DMS114 treated with DMSO at 0.1 percent for 48 hours (cell line): Measurements from ENCODE around the gene LINC00632.
"Not testable (repeated sequence)": the region's sequence is repeated elsewhere in the genome, so short reads cannot be mapped to it uniquely, and the experiment has no call there.

ENCODE experiments used
- DNase-seq: peaks from one replicate; lab custom pipeline; 2025; ENCODE audit not compliant: unreplicated experiment; lab: John Stamatoyannopoulos, UW

LINC00632 gene

GRCh38 chrX:140709421-140709846, at the start of gene LINC00632:
LINC00632 (plus strand) TSS chrX:140709759.
- DNase-seq = no peak

DNA sequence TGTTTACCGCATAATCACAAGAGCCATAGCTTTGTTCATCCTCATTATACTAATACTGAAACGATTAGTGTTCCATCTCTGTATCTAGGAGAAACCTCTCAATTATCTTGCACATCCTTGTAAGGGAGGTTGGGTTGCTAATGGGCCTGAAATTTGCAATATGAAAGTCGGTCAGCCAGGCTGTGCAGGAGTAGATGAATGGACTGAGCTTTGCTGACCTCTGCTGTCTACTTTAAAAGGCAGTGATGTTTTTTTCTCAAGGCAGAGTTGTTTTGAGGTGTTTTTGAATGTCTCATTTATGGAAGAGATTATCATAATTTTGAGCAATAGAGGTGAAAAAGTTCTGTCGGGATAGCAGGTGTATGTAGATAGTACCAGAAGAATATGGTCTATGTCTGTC, 47.9 kb upstream of the LINC00632 start:
- DNase-seq = no peak

DNA sequence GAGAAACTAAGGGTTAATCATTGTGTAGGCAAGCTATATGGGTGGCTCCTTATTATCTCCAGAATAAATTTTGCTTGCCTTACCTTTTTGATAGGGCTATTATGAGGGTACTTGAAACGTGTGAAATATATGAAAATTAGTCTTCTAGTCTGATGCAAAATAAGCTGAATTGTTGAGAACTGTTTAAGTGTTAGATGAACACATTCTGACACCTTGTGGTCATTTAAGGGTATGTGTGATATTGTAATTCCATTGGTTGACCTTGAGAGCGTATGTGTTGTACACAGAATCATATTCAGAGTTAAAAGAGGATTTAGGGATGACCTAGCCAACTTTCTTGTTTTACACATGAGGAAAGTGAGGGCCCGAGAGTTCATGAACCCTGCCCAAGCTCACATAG, 44.6 kb upstream of the LINC00632 start:
- DNase-seq = peak; percentile 4

DNA sequence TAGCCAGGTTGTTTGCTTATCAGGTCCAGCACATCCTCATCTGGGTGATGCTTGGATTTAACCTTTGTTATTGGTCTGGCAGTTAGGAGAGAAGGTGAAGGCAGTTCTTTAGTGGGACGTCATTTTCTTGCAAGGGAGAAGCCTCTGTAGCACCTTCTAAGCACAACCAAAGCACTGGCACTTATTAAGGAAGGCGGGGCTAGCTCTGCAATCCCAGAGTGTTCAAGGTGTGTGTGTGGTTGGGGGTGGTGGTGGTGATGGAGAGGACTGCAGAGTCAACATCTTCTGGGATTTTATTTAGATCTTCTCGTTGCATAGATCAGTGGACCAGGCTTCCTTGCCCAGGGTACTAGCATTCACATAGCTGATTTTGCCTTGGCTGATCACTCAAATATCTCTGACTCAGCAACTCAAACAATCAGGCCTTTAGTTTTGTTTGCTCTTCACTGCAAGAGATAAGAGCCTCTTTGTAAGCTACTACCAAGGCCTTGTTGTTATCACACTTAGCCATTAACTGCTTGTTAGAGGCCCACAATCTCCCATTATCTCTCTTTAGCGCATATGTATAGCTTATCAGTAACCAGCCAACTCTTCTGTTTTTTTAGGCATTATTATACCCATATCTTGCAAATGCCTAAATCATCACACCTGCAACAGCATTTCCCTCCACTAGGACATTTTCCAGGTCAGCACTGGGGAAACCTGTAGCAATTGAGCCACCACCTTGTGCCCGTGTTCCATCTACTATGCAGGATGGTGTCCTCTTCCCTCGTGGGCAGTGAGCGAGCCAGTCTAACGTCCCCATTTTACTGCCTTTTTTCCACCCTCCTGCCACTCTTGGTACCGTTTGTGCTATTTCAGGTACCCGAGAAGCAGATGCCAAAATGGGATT, 36.5 kb upstream of the LINC00632 start:
- DNase-seq = no peak

- no peak for DNase-seq
Measured at GRCh38 chrX:140687706-140688105, 21.9 kb upstream of the LINC00632 start.

DNA sequence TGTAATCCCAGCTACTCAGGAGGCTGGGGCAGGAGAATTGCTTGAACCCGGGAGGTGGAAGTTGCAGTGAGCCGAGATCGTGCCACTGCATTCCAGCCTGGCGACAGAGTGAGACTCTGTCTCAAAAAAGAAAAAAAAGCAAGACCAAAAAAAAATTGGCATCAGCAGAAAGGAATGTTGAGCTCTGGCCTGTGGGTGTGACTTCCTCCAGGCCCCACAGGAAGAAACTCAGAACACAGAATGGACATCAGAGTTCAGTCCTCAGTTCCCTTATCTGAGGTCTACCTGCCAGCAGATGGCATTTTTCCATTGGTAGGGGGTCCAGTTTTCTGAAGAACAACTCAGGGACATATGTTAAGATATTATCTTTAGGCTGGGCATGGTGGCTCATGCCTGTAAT, 18.0 kb upstream of the LINC00632 start:
- not testable (repeated sequence) for DNase-seq

DNA sequence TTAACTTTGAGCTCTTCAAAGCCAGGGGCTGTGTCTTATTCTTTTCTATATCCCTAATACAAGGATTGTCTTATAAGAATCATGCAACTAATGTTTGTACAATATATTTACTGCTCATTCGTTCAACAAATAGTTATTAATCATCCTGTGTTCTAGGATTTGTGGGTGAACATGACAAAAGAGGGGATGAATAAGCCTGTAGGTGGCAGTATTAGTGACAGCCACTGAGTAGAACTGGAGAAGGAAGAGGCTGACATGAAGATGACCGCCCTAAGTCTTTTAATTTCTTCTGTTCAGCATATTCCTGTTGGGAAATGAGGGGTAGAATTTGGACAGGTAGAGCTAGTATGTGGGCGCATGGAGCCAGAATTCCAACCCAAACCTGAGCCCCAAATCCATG, 11.9 kb upstream of the LINC00632 start:
- no peak for DNase-seq

GRCh38 chrX:140701480-140701879, 8.1 kb upstream of the LINC00632 start:
- no peak for DNase-seq

- DNase-seq = no peak
Measured at GRCh38 chrX:140710710-140711109, 1.2 kb downstream of the LINC00632 start.

DNA sequence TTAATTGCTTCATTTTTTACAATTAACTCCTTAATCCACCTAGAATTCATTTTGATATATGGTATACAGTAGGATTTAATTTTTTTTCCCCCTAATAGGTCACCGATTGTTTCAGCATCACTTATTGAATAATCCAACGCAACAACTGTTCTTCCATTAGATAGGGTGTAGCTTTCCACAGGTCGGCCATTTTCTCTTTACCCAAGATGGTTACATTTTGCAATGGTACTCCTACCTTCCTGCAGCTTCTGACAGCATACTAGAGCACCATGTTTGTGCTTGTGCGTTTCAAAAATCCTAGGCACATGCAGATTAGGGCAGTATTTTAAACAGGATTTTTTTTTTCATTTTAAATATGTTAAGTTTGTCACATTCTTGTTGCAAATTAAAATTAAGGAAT, 2.3 kb downstream of the LINC00632 start:
- no peak for DNase-seq

- no peak for DNase-seq
Measured at GRCh38 chrX:140712413-140713173, 3.0 kb downstream of the LINC00632 start.

GRCh38 chrX:140713174-140713539, 3.6 kb downstream of the LINC00632 start:
- DNase-seq = no peak

DNA sequence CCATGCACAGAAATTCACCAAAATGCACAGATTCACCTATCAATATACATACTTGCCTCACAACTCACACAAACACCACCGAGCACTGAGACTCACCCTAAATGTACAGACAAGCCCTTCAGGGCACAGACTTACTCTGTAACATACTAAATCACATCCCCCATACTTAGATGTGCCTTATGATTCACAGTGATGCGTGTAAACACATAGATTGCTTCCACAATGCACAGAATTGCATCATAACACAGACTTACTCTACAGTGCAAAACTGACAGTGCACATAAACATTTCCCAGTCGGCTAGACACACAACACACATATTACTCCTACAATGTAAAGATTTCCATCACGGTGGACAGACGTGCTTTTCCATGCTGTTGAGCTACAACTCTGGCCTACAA, 6.2 kb downstream of the LINC00632 start:
- DNase-seq = no peak

DNA sequence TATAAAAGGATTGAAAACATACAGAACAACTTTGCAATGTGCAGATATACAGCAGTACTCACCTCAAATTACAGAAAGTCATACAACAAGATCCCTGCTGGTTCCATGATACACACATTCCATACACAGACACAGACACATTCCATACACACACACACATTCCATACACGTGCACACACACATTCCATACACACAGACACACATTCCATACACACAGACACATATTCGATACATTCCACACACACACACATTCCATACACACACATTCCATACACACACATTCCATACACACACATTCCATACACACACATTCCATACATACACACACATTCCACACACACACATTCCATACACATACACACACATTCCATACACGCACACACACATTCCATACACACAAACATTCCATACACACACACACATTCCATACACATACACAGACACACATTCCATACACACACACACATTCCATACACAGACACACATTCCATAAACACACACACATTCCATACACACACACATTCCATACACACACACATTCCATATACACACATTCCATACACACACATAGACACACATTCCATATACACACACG, 13.7 kb downstream of the LINC00632 start:
- no peak for DNase-seq

DNA sequence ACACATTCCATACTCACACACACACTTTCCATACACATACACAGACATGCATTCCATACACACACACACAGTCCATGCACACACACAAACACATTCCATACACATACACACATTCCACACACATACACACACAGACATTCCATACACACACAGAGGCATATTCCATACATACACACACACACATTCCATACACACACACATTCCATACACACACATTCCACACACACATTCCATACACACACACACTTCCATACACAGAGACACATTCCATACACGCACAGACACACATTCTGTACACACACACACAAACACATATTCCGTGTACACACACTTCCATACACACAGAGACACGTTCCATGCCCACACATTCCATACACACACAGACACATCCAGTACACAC, 14.8 kb downstream of the LINC00632 start:
- DNase-seq = no peak

- DNase-seq = no peak
Measured at GRCh38 chrX:140724736-140725135, 15.2 kb downstream of the LINC00632 start.

DNA sequence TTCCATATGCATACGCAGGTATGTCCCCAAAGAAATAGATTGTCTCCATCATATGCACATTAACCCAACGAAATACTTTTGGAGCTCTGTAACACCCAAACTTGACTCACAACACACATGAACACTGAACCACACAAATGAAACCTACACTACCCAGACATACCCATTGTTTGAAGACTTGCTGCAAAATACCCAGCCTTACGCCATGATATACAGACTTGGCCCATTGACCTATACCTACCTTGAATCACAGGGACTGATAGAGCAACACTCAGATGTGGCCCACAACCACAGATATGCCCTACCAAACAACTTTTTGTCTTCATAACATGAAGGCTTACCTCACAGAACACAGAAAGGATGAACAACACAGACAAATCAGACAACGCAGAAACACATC, 15.9 kb downstream of the LINC00632 start:
- DNase-seq = no peak

GRCh38 chrX:140733766-140734342, 24.3 kb downstream of the LINC00632 start:
- peak; percentile 36 for DNase-seq

GRCh38 chrX:140744085-140744484, 34.5 kb downstream of the LINC00632 start:
- no peak for DNase-seq

GRCh38 chrX:140756941-140757340, 47.4 kb downstream of the LINC00632 start:
- DNase-seq = no peak

DNA sequence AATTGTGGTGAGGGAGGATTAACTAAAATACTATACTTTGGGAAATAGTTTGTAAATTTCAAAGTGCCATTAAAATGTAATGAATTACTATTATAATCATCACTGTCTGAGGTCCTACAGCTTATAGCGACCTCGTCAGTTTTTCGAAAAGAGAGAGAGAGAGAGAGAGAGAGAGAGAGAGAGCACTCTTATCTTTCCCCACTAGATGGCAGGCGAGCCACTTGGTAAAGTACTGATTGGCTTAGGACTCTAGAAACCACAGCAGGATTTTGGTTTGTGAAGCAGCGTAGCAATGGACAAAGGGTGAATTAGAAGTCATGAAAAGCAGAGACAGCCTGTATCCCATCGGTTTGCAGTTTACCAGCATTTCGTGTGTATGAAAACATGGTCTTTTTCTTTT, 52.5 kb downstream of the LINC00632 start:
- DNase-seq = peak; percentile 26
